Common myeloid progenitor, CD34-positive (primary cell): ENCODE data around the gene RMND5B.

Experiments used
- CTCF ChIA-PET: fragments of 350-600 bp; sonication (Branson Sonifier 250); formaldehyde crosslinking; loops from one replicate; lab custom pipeline; 2021; ENCODE audit warnings: antibody characterized with exemption; lab: Charles Lee
- POLR2A ChIA-PET: fragments of 350-600 bp; sonication (Branson Sonifier 250); formaldehyde crosslinking; loops from one replicate; lab custom pipeline; 2021; ENCODE audit warnings: antibody characterized with exemption; lab: Charles Lee
- DNase-seq, 3 donors: peaks; one replicate each; pipeline versions ENCODE4 v3.0.0 to v3.0.0-alpha.2; 2013
- H3K27ac ChIP-seq, 2 experiments: 1 replicate in 1 of 2; 2 replicates in 1 of 2; pipeline ENCODE4 v1.7.0; 2013; ENCODE audit warnings: inconsistent platforms in 2 of 2, low read length in 2 of 2, mild to moderate bottlenecking in 2 of 2, low read depth in 1 of 2, moderate library complexity in 1 of 2; ENCODE audit not compliant: severe bottlenecking in 2 of 2, insufficient read depth in 1 of 2, poor library complexity in 1 of 2
- H3K27me3 ChIP-seq, 5 experiments: replicated peaks in 2 of 5; 1 replicate in 3 of 5; 2 replicates in 2 of 5; pipeline versions ENCODE4 v1.6.1 to v1.7.0; 2013; ENCODE audit warnings: low read length in 4 of 5, mild to moderate bottlenecking in 2 of 5, moderate library complexity in 2 of 5, inconsistent platforms in 1 of 5; ENCODE audit not compliant: insufficient read depth in 5 of 5, control insufficient read depth in 4 of 5
- H3K36me3 ChIP-seq, 4 experiments: 1 replicate in 2 of 4; 2 replicates in 2 of 4; pipeline versions ENCODE4 v1.6.1 to v1.7.0; 2013; ENCODE audit warnings: low read length in 3 of 4, control low read depth in 1 of 4, mild to moderate bottlenecking in 1 of 4; ENCODE audit not compliant: control insufficient read depth in 4 of 4, insufficient read depth in 4 of 4
- H3K4me1 ChIP-seq, 4 experiments: 1 replicate in 3 of 4; 2 replicates in 1 of 4; pipeline versions ENCODE4 v1.6.1 to v1.7.1; 2013; ENCODE audit warnings: low read length in 3 of 4, mild to moderate bottlenecking in 3 of 4, control low read depth in 1 of 4, inconsistent platforms in 1 of 4, moderate library complexity in 1 of 4; ENCODE audit not compliant: control insufficient read depth in 4 of 4, insufficient read depth in 4 of 4; ENCODE audit errors: control extremely low read depth in 1 of 4
- H3K4me3 ChIP-seq, 7 experiments: 1 replicate in 4 of 7; 2 replicates in 3 of 7; pipeline versions ENCODE4 v1.5.1 to v1.7.0; 2013; ENCODE audit warnings: mild to moderate bottlenecking in 7 of 7, low read length in 6 of 7, moderate library complexity in 6 of 7, inconsistent platforms in 2 of 7, low read depth in 2 of 7, control low read depth in 1 of 7; ENCODE audit not compliant: insufficient read depth in 4 of 7, control insufficient read depth in 1 of 7; ENCODE audit errors: extremely low read depth in 1 of 7
- H3K9me3 ChIP-seq, 5 experiments: 1 replicate in 4 of 5; 2 replicates in 1 of 5; pipeline versions ENCODE4 v1.6.1 to v1.7.1; 2013; ENCODE audit warnings: low read length in 4 of 5, mild to moderate bottlenecking in 2 of 5, inconsistent platforms in 1 of 5, low read depth in 1 of 5, moderate library complexity in 1 of 5; ENCODE audit not compliant: control insufficient read depth in 4 of 5, insufficient read depth in 2 of 5; ENCODE audit errors: control extremely low read depth in 1 of 5
- WGBS: methylation state at CpG from one replicate; pipeline ENCODE4 v1.1.5; 2013; ENCODE audit not compliant: insufficient coverage; 5-methylcytosine and 5-hydroxymethylcytosine counted together

Gene RMND5B

DNA sequence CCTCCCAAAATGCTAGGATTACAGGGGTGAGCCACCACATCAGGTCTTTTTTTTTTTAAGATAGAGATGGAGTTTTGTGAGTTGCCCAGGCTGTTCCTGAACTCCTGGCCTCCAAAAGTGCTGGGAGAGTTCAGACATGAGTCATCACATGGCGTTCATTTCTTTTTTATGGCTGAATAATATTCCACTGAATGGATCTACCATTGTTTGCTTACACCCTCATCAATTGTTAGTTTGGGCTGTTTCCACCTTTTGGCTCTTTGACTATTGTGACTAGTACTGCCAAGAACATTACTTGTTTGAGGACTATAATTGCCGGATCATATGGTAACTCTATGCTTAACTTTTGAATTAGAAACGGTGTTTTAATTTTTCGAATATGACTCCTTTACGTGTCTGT is 18.3 kb upstream of the RMND5B start:
- Histone ChIP-seq H3K4me1 (peaks cover 9 to 58% (median 53%) of the 10 kb centered on the region in 4 experiments), H3K4me3 (peak overlapping the region in 2 of 7 experiments; percentile 61 to 62), H3K9me3 (peaks cover 0 to 6% (median 0%) of the 10 kb centered on the region in 5 experiments), H3K27me3 (peaks cover 0 to 51% (median 21%) of the 10 kb centered on the region in 5 experiments), H3K36me3 (no peaks in the 10 kb centered on the region), H3K27ac (no peak overlapping the region)
- 75% methylated on average over 5 of the region's 5 CpGs for WGBS
- ChIA-PET CTCF (interaction anchor here (1.0 kb wide), 1 partner anchor 34 kb away, joined by 3 read pairs; no protein-coding TSS in a partner anchor), POLR2A (interaction anchor here (4.9 kb wide), 1 partner anchor 12 kb away, joined by 27 read pairs; no protein-coding TSS in a partner anchor)
- no peak for DNase-seq

DNA sequence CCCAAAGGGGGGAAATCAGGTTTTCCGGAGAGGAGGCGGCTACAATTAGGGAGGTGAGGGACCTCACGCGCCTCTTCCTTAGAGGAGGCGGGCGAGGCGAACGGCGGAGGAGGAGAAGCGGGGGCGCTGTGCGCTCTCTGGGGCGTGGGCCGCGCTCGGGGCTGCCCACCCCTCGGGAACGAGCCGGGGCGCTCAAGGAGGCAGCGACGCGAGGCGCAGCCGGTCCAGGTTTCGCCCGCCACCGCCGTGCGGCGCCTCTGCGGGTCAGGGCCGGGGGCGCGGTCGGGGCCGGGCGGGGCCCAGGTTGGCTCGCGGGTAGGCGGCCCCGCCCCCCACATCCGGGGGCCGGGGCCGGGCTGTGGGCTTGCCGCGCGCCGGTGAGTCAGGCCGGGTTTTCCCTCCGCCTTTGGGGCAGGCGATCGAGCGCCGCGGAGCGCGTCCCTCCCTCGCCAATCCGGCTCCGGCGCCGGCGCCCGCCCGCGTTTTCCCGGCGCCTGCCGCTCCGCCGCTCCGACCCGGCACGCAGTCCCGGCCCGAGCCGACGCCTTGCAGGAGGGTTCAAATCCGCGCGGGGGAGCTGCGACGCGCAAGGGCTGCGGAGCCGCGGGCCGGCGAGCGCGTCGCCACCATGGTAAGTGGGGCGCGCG is 17.6 kb upstream of the RMND5B start, which contains the start of gene N4BP3:
N4BP3 (plus strand) TSS at position 392 of the 647 bp plus-strand sequence. CDS start 6,052 bp downstream, outside the sequence.
- Histone ChIP-seq H3K36me3 (no peaks in the 10 kb centered on the region), H3K27ac (no peak within 1 kb of the TSS), H3K27me3 (peaks cover 0 to 56% (median 21%) of the 10 kb centered on the region in 5 experiments), H3K4me3 (peak within 1 kb of the TSS; percentile 25 to 72 (median 59)), H3K9me3 (peaks cover 0 to 6% (median 0%) of the 10 kb centered on the region in 5 experiments), H3K4me1 (peaks cover 9 to 65% (median 60%) of the 10 kb centered on the region in 4 experiments)
- ChIA-PET CTCF (interaction anchor here (1.0 to 1.1 kb wide), 3 partner anchors 10 to 34 kb away, joined by 3 to 6 read pairs (median 3); no protein-coding TSS in a partner anchor), POLR2A (interaction anchor here (4.9 kb wide), 1 partner anchor 11 kb away, joined by 27 read pairs; no protein-coding TSS in a partner anchor)
- DNase-seq, result peak; percentile 79 to 90 (median 89)
- under 1% methylated on average over 48 of the region's 96 CpGs for whole genome bisulfite sequencing

DNA sequence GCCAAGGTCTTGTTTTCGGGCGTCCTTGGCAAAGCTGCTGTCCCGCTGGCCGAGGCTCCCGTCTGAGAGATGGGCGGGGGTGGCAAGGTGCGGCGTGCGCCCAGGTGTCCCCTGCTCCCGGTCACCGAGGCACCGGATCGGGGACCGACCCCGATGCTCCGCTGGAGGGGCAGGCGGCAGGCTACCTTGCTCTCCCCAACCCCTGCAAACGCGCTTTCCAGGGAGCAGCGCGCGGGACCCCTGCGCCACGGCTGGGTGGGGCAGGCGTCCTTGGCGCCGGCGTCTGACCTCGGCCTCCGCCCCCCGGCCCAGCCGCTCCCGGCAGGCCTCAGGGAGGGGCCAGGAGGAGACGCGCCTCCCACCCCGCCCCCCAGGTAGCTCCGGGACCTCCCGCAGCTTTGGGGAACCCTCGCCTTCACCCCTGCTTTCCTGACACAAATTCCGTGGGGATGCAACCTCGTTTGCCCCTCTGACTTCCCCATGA is 16.9 kb upstream of the RMND5B start:
- H3K27me3 ChIP-seq, result peaks cover 0 to 56% (median 21%) of the 10 kb centered on the region in 5 experiments
- no peaks in the 10 kb centered on the region for H3K36me3 ChIP-seq
- CTCF ChIA-PET, result interaction anchor here (1.0 to 1.7 kb wide), 4 partner anchors 8 to 35 kb away, joined by 3 to 6 read pairs (median 4); no protein-coding TSS in a partner anchor
- peak in 1 of 3 donors; percentile 38 for DNase-seq
- H3K4me1 ChIP-seq, result peaks cover 6 to 65% (median 62%) of the 10 kb centered on the region in 4 experiments
- H3K4me3 ChIP-seq, result peak overlapping the region in 6 of 7 experiments; percentile 26 to 72 (median 60)
- H3K27ac ChIP-seq, result no peak overlapping the region
- peaks cover 0 to 6% (median 0%) of the 10 kb centered on the region in 5 experiments for H3K9me3 ChIP-seq
- WGBS, result under 1% methylated on average over 35 of the region's 41 CpGs
- POLR2A ChIA-PET, result interaction anchor here (4.9 kb wide), 1 partner anchor 10 kb away, joined by 27 read pairs; no protein-coding TSS in a partner anchor

GRCh38 chr5:178114325-178115135 is 16.3 kb upstream of the RMND5B start:
- peak overlapping the region in 6 of 7 experiments; percentile 26 to 72 (median 60) for H3K4me3 ChIP-seq
- ChIA-PET POLR2A (interaction anchor here (0.6 to 4.9 kb wide), 4 partner anchors 10 to 24 kb away, joined by 3 to 27 read pairs (median 5); partner anchors contain the start of gene RMND5B), CTCF (interaction anchor here (1.1 to 11.1 kb wide), 4 partner anchors 8 to 37 kb away, joined by 3 to 137 read pairs (median 5); no protein-coding TSS in a partner anchor)
- peaks cover 6 to 67% (median 65%) of the 10 kb centered on the region in 4 experiments for H3K4me1 ChIP-seq
- peaks cover 0 to 6% (median 0%) of the 10 kb centered on the region in 5 experiments for H3K9me3 ChIP-seq
- H3K27ac ChIP-seq, result no peak overlapping the region
- no peaks in the 10 kb centered on the region for H3K36me3 ChIP-seq
- peaks cover 0 to 56% (median 21%) of the 10 kb centered on the region in 5 experiments for H3K27me3 ChIP-seq
- WGBS, result 16% methylated on average over 26 of the region's 28 CpGs
- DNase-seq, result peak in 2 of 3 donors; percentile 75 to 82

DNA sequence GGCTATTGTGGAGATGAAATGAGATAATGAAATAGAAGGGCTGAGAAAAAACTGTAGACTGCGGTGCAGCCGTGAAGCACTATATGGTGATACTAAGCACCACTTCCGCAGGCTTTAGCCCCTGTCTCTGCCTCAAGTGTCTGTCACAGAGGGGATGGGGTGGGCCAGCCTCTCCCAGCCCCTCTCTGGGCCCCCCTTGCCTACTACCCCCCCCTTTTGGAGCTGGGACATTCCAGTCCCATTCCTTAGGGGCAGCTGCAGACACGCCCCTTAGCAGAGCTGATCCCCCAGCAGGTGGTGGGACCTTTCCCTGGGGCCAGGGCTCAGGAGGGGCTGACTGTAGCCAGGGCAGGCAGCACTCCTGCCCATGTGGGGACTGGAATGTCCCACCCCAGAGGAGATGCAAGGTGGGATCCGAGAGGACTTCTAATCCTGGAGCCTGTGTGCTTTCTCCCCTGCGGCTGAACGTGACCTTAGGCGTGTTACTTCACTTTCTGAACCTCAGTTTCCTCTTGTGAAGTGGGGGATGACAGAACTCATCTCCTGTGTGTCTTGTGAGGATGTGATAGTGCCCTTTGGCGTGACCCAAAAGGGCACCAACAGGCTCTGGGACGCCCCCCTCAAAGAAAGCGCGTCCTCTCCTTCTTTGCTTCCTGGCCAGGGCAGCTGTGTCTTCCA is 15.5 kb upstream of the RMND5B start:
- Histone ChIP-seq H3K4me1 (peaks cover 6 to 75% (median 72%) of the 10 kb centered on the region in 4 experiments), H3K4me3 (no peak overlapping the region), H3K36me3 (no peaks in the 10 kb centered on the region), H3K9me3 (peaks cover 0 to 6% (median 0%) of the 10 kb centered on the region in 5 experiments), H3K27me3 (peaks cover 0 to 56% (median 21%) of the 10 kb centered on the region in 5 experiments), H3K27ac (no peak overlapping the region)
- POLR2A ChIA-PET, result interaction anchor here (0.6 to 4.9 kb wide), 8 partner anchors 9 to 759 kb away, joined by 3 to 27 read pairs (median 6); partner anchors contain the start of genes NHP2 and RMND5B
- 82% methylated on average over 11 of the region's 12 CpGs for WGBS
- CTCF ChIA-PET, result interaction anchor here (1.2 to 11.1 kb wide), 5 partner anchors 9 to 38 kb away, joined by 3 to 137 read pairs (median 4); no protein-coding TSS in a partner anchor
- DNase-seq, result peak in 1 of 3 donors; percentile 18

DNA sequence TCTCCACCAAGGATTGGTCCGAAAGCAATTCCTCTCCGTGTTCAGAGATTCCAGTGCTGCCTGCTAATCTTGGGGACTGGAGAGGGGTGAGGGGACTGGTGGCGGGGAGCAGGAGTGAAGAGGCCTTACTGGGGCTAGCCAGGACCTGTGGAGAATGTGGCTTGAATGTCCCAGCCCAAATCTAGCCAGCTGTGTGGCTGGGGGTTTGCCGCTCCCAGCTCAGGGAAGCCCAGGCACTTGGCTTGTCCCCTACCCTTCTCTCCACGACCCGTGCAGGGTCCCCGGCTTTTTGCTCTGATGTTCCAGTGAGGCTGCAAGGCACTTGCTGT is 15.0 kb upstream of the RMND5B start:
- Histone ChIP-seq H3K36me3 (no peaks in the 10 kb centered on the region), H3K9me3 (peaks cover 0 to 6% (median 0%) of the 10 kb centered on the region in 5 experiments), H3K4me3 (no peak overlapping the region), H3K27me3 (peaks cover 0 to 56% (median 21%) of the 10 kb centered on the region in 5 experiments), H3K4me1 (peaks cover 6 to 80% (median 77%) of the 10 kb centered on the region in 4 experiments), H3K27ac (no peak overlapping the region)
- ChIA-PET CTCF (interaction anchor here (1.0 to 11.1 kb wide), 4 partner anchors 12 to 38 kb away, joined by 4 to 137 read pairs (median 4); no protein-coding TSS in a partner anchor), POLR2A (interaction anchor here (0.6 to 4.9 kb wide), 6 partner anchors 9 to 759 kb away, joined by 3 to 27 read pairs (median 7); partner anchors contain the start of gene NHP2)
- peak in 1 of 3 donors; percentile 29 for DNase-seq
- WGBS, result 80% methylated on average over 4 of the region's 7 CpGs
